Neutrophil (primary cell): ENCODE data around the gene ZNRF2.
"Not testable (repeated sequence)": the region's sequence is repeated elsewhere in the genome, so short reads cannot be mapped to it uniquely, and the experiment has no call there.

Experiments used
- H3K27ac ChIP-seq: fragments of 200-600 bp; sonication (generic); 2 replicates; pipeline ENCODE4 v1.5.1; 2016; ENCODE audit warnings: mild to moderate bottlenecking, moderate library complexity
- H3K27me3 ChIP-seq: fragments of 200-600 bp; sonication (generic); 2 replicates; pipeline ENCODE4 v1.6.0; 2016; ENCODE audit warnings: mild to moderate bottlenecking
- H3K36me3 ChIP-seq: fragments of 200-600 bp; sonication (generic); 2 replicates; pipeline ENCODE4 v1.5.1; 2017
- H3K4me1 ChIP-seq, 2 experiments: fragments of 200-600 bp in 1 of 2; sonication (generic) in 1 of 2; 1 replicate in 1 of 2; 2 replicates in 1 of 2; pipeline versions ENCODE4 v1.5.1 to v1.6.1; 2013 to 2016; ENCODE audit warnings: low read depth in 1 of 2, low read length in 1 of 2, mild to moderate bottlenecking in 1 of 2, moderate library complexity in 1 of 2; ENCODE audit not compliant: control insufficient read depth in 1 of 2, insufficient read depth in 1 of 2
- H3K4me3 ChIP-seq, 2 experiments: fragments of 200-600 bp in 1 of 2; sonication (generic) in 1 of 2; 1 replicate in 1 of 2; 2 replicates in 1 of 2; pipeline ENCODE4 v1.5.1; 2013 to 2016; ENCODE audit warnings: low read depth in 1 of 2, low read length in 1 of 2, mild to moderate bottlenecking in 1 of 2, moderate library complexity in 1 of 2
- H3K9me3 ChIP-seq: fragments of 200-600 bp; sonication (generic); 2 replicates; pipeline ENCODE4 v1.5.1; 2016
- CTCF ChIP-seq: fragments of 200-600 bp; sonication (generic); IDR thresholded peaks from 2 replicates; pipeline ENCODE4 v1.5.1; 2016; ENCODE audit warnings: antibody characterized with exemption

Gene ZNRF2

GRCh38 chr7:30379131-30379530 is 94.7 kb downstream of the ZNRF2 start:
- Histone ChIP-seq H3K36me3 (no peaks in the 10 kb centered on the region), H3K27ac (no peak overlapping the region), H3K9me3 (no peaks in the 10 kb centered on the region), H3K27me3 (no peaks in the 10 kb centered on the region), H3K4me3 (no peak overlapping the region), H3K4me1 (no peaks in the 10 kb centered on the region)
- TF ChIP-seq CTCF = no peak

GRCh38 chr7:30379741-30380140 is 95.3 kb downstream of the ZNRF2 start:
- H3K27me3 ChIP-seq = no peaks in the 10 kb centered on the region
- no peak overlapping the region for H3K4me3 ChIP-seq
- no peaks in the 10 kb centered on the region for H3K9me3 ChIP-seq
- no peaks in the 10 kb centered on the region for H3K36me3 ChIP-seq
- H3K4me1 ChIP-seq = no peaks in the 10 kb centered on the region
- H3K27ac ChIP-seq = no peak overlapping the region
- TF ChIP-seq CTCF = no peak

- Histone ChIP-seq H3K27me3 (no peaks in the 10 kb centered on the region), H3K4me1 (no peaks in the 10 kb centered on the region), H3K36me3 (no peaks in the 10 kb centered on the region), H3K9me3 (no peaks in the 10 kb centered on the region), H3K4me3 (no peak overlapping the region), H3K27ac (no peak overlapping the region)
- TF ChIP-seq CTCF = no peak
These were observed 95.9 kb downstream of the ZNRF2 start for GRCh38 chr7:30380294-30380693.

- H3K9me3 ChIP-seq, H3K27me3 ChIP-seq, H3K4me3 ChIP-seq, H3K36me3 ChIP-seq, H3K4me1 ChIP-seq, H3K27ac ChIP-seq: not testable (repeated sequence)
These were observed 96.4 kb downstream of the ZNRF2 start for GRCh38 chr7:30380824-30381223.

- Histone ChIP-seq H3K27me3 (no peaks in the 10 kb centered on the region), H3K27ac (no peak overlapping the region), H3K36me3 (no peaks in the 10 kb centered on the region), H3K4me3 (no peak overlapping the region), H3K4me1 (no peaks in the 10 kb centered on the region), H3K9me3 (no peaks in the 10 kb centered on the region)
- TF ChIP-seq CTCF = no peak
These were observed 98.2 kb downstream of the ZNRF2 start for GRCh38 chr7:30382607-30383006.

GRCh38 chr7:30389791-30390190 is 105.4 kb downstream of the ZNRF2 start:
- Histone ChIP-seq H3K27me3 (no peaks in the 10 kb centered on the region), H3K9me3 (no peaks in the 10 kb centered on the region), H3K27ac (no peak overlapping the region), H3K36me3 (peaks cover 3% of the 10 kb centered on the region), H3K4me3 (no peak overlapping the region), H3K4me1 (peaks cover 0 to 4% of the 10 kb centered on the region in 2 experiments)
- TF ChIP-seq CTCF = no peak
